CD4-positive, alpha-beta T cell treated with Interleukin-1 beta for 1 hour (primary cell): Measurements from ENCODE around the gene CHAC1.

Experiments used
- DNase-seq, 2 donors: peaks; one replicate each; pipeline ENCODE4 v3.0.0-alpha.2; 2020 to 2022

CHAC1 gene, protein sequence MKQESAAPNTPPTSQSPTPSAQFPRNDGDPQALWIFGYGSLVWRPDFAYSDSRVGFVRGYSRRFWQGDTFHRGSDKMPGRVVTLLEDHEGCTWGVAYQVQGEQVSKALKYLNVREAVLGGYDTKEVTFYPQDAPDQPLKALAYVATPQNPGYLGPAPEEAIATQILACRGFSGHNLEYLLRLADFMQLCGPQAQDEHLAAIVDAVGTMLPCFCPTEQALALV

DNA sequence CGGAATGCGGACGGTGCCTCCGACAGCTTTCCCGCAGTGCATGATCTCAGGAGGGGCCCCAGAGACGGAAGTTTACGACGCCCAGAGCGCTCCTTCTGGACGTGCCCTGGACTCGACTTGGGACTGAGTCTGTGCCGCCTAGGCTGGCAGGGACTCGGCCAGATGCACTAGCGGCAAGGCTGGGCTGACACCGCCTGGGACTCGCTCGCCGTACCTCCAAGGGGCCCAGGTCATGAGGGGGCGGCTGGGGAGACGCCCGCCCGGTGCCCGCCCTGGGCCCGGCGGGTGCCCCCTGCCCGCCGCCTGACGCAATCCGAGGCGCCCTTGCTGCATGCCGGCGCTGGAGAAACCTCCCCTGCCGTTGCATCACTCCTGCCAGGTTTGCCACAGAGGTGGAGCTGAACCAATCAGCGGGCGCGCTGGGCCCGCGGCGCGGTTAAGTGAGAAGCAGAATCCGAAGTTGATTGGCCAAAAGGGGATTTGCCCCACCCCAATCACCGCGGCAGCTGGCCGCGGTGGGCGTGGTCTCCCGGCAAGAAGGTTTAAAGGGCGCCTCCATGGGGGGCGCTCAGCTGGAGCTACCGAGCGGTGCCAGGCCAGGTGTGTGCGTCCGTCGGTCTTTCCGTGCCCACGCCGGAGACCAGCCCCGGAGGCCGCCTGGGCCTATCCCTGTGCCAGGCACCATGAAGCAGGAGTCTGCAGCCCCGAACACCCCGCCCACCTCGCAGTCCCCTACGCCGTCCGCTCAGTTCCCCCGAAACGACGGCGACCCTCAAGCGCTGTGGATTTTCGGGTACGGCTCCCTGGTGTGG lies at the start of gene CHAC1:
TSS of gene CHAC1 (plus strand) at position 571 of the 812 bp plus-strand sequence. CDS start at position 684, 113 bp downstream.
- DNase-seq = peak; percentile 96 to 97

DNA sequence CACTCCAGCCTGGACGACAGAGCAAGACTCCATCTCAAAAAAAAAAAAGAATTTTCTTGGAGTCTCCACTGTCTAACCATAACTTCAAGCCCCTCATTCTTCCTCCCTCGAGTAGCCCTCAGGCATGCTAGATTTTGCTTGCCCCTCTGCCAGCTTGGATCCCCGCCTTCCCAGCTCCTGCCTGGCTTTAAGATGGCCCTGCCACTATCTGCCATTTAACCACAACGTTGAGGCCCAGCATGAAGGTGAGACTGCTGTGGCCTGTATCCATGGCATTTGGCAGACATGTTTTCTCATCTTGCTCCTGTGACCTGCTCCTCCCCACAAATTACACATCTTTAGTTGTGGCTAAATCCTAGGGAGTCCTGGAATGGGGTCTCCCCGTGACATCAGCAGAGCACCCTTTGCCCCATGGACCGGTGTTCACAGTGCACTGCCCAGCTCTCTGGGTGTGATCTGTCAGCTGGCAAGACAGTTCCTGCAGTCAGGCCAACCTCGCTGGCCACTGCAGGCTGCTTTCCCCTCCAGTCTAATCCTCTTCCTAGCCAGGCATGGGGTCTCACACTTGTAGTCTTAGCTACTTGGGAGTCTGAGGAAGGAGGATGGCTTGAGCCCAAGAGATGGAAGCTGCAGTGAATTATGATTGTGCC lies 48.6 kb upstream of the CHAC1 start:
- DNase-seq = no peak

DNA sequence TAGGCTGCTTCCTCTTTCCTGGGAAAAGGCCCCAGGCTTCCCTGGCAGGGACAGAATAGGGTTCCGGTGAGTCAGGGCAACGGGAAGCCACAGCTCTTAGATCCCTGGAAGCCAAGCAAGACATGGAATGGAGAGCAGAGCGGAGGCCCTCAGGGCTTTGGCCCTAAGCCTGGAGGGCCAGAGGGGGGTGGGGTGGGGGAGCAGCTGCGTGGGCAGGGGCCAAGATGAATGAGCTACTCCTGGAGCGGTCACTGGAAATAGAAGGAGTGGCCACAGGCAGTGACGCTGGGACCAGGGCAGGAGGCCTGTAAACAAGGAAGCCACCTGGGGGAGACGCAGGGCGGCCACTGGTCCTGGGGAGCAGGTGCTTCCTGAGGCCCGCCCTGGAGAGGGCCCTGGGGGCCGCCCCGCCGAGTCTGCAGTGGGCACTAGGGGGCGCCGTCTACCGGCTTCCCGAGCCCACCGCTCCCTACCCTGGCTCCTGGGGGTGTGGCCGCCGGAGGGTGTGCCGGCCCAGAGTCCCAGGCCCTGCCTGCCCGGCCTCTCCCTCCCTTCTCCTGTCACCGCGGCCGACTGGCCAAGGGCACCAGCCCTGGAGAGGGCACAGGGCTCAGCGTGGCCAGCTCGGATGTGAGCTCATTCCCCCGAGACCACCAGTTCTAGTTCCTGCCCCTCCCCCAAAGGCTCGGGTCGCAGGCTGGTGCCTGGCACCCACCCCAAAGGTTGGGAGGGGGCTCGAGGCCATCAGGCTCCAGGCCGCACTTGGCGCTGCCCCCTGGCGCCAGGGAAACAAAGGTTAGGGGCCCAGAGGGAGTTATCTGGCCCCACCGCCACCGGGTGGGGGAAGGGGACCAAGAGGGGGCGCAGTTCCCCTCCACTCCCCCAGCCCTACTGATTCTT lies 46.9 kb upstream of the CHAC1 start:
- peak; percentile 76 to 85 for DNase-seq

DNA sequence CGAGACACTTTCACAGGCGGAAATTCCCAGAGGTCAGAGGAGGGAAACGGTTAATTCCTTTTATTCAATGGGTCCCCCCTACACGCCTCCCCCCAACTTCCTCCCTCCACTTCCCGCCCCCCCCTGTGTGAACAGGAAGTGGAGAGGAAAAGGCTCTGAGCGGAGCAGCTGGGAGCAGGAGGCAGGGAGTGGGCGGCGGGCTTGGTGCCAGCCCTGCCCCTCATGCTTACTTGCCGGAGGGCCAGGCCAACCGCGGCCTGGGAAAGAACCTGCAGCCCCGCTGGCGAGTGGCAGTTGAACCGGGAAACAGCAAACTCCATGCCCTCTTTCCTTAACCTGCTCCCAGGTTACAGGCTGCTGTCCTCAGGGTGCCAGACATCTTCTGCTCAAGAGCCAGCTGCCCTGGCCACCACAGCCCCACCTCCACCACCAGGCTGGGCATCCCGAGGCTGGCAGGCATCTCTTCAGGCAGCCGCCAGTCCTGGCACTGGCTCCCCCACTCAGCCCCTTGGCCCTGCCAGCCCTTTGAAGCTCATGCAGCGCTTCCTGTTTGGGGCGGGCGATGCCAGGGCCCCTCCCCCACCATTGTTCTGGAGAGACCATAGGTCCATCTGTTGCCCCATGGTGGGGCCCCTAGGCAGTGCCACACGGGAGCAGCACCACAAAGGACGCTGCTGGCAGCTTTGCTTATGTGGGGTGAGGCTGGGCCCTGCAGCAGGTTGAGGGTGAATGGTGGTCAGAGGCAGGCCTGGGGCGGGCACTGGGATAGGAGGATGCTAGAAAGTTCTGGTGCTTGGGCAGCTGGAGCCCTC lies 46.1 kb upstream of the CHAC1 start:
- peak; percentile 67 to 72 for DNase-seq

DNA sequence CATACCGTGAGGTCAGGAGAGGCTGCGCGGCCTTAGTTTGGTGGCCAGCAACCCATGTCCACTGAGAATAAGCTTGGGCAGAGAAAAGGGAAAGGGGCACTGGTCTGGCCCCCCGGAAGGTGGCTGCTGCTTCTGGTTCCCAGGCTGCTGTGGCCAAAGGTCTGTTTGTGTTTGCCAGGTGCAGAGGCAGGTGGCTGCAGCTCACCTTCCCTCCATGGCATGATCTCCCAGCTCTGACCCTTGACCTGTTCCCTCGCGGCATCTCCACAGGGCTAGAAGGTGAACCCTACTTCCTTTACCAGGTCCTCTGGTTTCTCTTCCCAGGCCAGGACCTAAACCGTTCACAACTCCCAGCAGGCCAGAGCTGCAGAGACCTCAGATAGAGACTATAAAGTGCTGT lies 45.2 kb upstream of the CHAC1 start:
- DNase-seq = no peak

DNA sequence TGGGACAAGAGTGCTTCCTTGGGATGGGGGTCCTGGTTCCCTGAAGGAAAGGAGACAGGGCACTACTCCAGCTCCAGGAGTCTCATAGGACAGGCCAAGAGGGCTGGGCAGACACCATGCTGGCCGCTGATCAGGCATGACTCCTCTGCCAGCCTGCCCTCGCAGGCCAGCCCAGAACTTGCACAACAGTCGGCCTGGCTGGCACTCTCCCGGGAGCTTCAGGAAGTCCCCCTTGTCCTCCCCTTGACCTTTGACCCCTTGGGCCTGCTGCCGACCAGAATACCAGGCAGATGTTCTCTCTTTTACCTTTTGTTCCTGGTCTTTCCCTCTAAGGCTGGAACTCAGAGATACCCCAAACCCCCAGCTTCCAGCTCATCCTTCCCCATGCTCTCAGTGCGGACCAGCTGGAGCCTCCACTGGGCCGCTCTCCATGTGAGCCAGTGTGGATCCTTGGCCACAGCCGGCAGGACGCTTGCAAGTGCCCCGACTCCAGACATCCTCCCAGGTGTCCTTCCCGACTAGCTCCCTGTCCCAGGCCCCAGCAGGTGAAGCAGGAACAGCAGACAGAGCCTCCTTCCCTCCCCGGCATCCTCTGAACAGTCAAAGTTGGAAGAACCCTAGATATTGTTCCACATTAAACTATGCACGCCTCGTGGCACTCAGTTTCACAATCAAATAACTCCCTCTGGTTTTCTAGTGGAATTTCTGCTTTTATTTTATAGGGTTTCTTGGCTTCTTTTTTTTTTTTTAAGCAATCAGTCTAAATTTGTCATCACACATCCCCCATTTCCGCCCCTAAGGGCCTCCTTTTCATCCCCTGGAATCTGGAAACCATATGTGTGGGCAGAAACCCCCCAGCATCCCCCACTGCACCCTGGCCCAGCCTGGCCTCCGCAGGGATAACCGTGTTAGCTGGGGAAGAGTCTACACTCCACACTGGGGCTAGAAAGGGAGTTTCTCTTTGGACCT lies 43.3 kb upstream of the CHAC1 start:
- DNase-seq = peak in 1 of 2 donors; percentile 44

DNA sequence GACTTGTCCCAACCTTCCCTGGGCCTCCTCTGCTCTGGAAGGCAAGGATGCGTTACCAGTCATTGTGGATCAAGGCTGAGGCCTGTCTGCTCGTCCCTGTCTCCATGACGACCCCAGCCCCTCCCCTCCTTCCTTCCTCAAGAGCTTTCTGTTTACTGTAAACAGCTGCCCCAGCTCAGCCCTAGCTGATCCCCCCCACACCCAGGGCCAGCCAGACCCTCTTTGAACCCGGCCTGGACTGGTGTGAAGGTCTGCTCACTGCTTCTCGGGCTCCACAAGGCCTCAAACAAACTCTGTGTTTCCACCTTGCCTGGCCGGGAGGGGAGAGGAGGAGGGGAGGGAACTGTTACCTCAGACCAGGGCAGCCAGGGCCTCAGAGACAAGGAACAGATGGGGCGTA lies 42.1 kb upstream of the CHAC1 start:
- DNase-seq = no peak

DNA sequence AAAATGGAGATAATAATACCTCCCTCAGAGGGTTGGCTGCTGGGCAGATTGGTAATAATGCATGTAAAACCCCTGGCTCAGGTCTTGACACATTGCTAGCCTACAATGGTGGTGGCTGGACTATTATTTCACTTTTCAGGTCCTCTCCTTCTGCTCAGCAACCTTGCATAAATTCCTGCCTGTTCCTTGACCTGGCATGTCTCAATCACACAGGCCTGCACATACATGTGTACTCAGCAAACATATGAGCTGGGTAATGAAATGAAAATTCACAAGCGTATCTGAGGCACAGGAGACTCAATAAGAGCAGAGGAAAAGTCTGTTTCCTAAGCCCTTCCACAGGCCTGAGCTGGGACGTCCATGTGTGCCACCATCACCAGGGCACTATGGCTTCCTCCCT lies 41.6 kb upstream of the CHAC1 start:
- no peak for DNase-seq

DNA sequence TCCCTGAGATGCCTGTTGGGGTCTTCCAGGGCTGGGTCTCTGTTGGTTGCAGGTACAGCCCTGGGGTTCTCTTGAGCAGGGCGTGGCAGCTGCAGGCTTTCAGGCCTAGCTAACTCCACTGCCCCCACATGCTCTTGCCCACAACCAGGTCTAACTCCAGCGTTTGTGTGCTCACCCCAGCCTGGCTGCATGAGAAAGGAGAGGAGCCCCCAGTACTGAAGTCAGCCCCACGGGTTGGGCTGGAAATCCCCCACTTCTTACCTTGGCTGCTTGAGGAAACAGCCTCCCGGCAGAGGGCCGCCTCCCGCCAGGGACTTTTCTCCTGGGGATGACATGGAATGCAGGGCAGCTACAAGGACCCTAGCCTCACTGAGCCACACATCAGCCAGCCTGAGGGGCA lies 40.8 kb upstream of the CHAC1 start:
- DNase-seq = no peak

DNA sequence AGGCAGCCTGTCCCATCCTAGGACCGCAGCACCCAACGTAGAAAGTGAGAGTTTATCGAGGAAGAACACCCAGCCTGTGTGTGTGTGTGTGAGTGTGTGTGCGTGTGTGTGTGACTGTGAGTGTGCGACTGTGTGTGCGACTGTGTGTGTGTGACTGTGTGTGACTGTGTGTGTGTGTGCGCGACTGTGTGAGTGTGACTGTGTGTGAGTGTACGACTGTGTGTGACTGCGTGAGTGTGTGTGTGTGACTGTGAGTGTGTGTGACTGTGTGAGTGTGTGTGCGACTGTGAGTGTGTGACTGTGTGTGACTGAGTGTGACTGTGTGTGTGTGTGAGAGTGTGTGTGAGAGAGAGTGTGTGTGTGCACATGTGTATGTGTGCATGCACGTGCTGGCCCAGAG lies 39.3 kb upstream of the CHAC1 start:
- no peak for DNase-seq

DNA sequence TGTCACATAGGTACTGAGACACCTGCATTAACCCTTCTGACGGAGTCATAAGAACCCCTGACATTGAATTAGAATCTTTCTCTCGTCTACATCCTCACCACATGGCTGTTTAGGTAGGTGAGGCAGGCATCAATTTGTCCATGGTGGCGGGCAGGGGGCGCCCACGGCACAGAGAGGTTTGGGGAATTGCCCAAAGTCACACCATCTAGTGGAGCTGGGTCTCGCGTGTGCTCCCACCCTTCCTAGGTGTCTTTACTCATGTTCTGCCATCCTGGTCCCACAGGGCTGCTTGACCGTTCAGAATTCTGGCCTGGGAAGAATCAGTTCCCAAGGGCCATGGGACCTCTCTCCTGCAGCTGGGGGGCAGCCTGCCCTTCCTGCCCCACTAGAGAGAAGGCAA lies 38.8 kb upstream of the CHAC1 start:
- no peak for DNase-seq

DNA sequence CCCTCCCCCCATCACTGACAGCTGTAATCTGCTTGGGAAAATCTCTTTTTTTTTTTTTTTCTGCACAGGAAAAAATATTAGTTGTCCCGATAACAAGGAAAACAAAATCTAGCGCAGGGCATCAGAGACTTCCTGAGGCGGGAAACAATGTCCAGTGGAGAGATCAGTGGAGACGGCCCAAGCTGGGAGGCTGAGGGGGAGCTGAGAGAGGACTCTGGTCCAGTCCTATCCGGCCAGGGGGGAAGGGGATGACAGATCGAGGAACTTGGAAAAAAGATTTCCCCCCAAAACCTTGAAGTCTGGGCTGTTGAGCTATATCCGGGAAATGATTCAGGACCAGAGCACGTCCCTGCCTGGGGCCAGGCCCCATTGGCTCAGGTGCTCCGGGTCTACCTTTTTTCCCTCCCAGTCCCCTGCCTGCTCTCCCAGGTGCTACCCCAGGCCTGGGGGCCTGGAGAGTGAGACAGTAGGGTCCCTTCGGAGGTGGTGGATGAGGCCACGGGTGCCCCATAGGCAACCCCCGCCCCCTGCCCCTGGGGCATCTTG lies 38.1 kb upstream of the CHAC1 start:
- no peak for DNase-seq

DNA sequence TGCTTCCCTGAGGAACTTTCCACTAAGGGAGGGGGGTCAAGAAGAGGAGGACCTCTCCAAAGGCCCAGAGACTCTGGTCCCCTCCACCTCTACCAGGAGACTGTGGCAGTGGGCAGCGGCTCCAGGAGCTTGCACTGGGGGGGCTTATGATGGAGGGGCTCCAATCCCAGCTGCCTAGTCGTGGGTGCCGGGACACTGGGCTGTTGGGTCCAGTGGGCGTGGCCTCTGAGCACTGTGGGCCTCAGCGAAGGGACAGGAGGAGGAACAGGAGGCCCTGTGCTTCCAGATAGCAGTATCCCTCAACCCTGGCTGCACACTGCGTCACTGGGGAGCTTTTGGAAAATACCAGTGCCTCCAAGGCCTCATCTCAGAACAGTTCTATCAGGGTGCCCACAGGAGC lies 37.6 kb upstream of the CHAC1 start:
- DNase-seq = no peak

DNA sequence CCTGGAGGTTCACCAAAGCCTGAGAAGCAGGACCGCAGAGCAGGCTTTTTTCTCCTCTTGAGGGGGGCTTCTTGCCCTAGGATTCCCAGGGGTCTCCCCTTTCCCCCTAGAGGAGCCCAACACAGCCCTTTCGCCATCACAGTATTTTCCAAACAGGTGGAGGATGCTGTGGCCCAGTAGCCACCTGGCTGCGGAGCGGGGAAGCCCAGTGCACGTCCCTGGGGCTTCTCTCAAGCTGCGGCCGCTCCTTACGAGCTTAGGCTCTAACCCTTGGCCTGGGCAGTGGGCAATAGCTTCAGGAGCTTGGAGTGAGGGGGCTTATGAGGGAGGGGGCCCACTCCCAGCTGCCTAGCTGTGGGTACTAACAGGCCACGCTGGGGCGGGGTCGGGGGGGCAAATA lies 35.7 kb upstream of the CHAC1 start:
- DNase-seq = no peak

DNA sequence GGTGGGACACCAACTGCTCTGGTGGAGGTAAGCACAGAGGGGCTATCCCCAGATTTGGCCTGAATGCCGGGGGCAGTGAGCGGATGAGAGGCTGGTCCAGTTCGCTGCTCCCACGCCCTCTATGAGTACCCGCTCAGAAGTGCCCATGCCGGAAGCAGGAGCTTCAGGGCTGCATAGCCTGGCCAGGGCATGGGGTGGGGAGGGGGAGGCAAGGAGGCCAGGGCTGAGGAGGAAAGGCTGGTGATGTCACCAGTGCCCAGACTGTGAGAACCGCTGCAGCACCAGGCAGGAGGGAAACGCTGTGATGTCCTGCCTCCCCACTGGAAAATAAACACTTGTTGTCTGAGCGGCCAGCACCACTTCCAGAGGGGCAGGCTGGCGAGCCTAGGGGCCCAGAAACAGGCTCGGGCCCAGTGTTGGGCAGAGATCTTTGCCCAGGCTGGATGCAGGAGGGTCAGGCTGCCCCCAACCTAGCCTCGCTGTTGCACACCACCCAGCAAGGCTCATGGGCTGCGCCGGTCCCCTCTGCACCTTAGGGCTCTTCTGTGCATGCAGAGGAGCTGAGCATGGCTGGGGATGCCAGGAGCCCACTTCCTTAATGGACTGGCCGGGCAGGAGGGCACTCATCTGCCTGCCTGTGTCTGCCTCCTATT lies 35.0 kb upstream of the CHAC1 start:
- no peak for DNase-seq

DNA sequence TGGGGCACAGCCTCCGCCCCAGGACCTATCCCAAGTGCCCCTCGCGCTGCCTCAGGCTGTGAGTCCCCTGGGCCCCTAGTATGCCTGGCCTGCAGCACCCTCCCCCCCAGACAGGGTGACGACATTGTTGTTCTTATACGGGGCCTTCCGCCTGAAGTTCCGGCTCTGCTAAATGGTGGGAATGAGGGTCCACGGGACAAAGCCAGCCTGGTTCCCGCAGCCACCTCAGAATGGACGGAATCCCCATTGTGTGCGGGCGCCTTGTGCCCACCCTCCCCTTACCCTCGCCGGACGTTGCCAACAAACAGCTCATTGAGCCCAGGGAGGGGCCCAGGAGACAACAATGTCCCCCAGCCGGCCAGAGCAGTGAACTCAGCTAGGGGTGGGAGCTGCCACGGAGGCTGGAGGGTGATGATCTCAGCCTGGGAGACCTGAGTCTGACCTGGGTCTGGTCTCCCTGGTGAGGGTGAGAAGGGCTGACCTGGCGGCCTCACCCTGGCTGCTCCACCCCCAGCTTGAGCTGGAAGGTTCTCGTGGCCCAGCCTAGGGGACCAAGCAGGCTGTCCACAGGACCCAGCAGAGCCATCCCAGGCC lies 34.4 kb upstream of the CHAC1 start:
- DNase-seq = no peak

DNA sequence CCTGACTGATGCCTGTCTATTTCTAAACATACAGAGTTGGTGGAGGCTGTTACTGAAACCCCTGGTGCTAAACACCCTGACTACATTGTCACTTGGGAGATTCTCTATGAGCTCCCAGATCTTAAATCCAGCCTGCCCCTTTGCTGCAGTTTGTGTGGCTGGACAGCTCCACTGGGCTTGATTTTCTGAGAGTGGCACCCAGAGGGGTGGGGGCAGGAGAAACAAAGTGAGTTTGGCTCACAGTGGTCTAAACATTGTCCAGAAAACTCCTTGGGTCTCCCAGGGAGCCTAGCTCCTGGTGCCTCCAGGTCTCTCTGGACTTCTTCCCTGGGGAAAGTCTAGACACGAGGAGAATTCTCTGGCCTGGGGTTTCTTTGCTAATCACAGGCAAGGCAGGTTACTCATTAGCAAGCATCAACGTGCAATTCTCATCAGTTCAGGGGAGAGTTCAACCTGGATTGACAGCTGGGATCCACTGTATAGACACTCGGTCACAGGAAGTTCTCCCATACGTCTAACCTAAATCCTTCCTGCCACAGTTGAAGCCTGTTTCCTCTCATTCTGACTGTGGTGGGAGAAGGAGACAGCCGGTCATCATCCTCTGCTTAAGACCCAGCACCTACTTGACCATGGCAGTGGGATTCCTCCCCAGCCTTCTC lies 31.2 kb upstream of the CHAC1 start:
- DNase-seq = no peak

DNA sequence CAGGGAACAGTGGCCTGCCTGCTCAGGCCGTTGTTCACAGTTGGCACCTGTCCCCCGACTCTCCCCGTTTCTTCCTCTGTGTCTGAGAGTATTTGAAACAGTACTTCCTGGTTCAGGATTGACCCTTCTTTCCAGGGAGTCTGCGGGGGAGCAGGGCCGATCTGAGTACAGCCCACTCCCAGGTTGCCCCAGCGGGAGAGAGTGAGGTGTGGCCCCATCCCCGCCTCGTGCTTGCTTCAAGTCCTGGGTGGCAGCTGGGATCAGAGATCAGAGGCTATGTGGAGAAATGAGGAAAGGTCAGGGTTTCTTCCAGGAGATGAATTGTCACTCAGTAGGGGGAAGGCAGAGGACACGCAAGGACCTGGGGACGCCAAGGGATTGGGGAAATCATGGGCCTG lies 30.7 kb upstream of the CHAC1 start:
- no peak for DNase-seq

DNA sequence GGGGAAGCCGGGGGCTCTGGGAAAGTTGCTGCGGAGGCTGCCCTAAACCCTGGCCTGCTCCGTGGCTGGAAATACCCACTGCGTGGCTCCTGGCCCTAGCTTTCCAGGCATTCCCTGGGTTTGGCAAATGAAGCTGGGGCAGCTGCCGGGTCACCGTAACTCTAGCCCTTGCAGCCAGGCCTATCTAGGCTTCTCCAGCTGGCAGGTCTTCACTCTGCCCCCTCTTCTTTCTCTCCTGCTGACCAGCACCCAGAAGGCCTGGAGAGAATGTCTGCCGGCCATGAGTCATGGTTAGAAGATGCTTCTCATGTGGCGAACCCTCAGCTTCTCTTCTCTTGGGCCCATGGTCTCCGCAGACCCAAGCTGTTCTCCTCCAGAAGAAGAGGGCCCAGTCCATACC lies 29.7 kb upstream of the CHAC1 start:
- no peak for DNase-seq
